Measurements from ENCODE around the gene FAM186B.

The FAM186B gene

DNA sequence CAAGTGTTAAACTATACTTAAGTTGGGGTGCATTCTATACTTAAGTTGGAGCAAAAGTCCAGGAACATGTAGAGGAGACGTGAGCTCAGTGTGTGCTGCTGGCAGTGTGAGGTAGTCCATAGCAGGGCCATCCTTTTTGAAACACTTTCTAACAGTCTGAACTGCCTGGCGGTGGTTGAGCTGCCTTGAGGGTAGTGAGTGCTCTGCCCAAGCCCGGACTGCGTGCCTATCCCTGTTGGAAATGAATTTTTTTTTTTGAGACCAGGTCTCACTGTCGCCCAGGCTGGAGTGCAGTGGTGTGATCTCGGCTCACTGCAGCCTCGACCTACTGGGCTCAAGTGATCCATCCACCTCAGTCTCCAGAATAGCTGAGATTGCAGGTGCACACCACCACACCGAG lies 52.5 kb downstream of the FAM186B start:
- Histone ChIP-seq H3K4me1 (ENCODE audit: control insufficient read depth, insufficient read depth, low read length, poor library complexity, severe bottlenecking) (peaks cover 8% of the 10 kb centered on the region), H3K4me3 (ENCODE audit: insufficient read depth, low read depth, low read length, poor library complexity, severe bottlenecking) (no peak overlapping the region), H3K9me3 (ENCODE audit: control insufficient read depth, low read length) (no peaks in the 10 kb centered on the region), H3K27me3 (replicated peaks; ENCODE audit: control insufficient read depth, insufficient read depth, low read length, poor library complexity, severe bottlenecking) (peaks cover 15% of the 10 kb centered on the region), H3K27ac (ENCODE audit: insufficient read depth, low read length, poor library complexity, severe bottlenecking) (no peak overlapping the region), H3K36me3 (ENCODE audit: control insufficient read depth, insufficient read depth, low read length) (peaks cover 16% of the 10 kb centered on the region)
- no peak for DNase-seq

DNA sequence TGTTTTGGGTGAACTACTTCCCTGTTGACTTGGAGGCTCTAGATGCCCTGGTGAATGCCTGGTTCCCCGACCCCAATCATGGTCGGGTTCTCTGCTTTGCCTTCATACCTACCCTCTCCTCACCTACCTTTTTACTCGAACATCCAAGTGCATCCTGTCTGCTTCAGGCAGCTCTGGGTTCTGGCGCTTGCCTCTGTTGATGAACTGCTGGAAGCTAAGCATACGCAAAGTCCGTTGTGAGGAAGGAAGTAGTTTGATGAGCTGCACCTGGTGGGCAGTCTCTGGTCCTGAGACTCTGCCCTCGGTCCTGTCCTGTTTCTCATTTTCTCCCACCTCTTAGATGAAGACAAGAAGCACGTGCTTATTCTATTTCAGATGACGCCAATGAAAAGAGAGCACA lies 53.0 kb downstream of the FAM186B start:
- Histone ChIP-seq H3K36me3 (ENCODE audit: control insufficient read depth, insufficient read depth, low read length) (peaks cover 12% of the 10 kb centered on the region), H3K27me3 (replicated peaks; ENCODE audit: control insufficient read depth, insufficient read depth, low read length, poor library complexity, severe bottlenecking) (peaks cover 15% of the 10 kb centered on the region), H3K4me3 (ENCODE audit: insufficient read depth, low read depth, low read length, poor library complexity, severe bottlenecking) (no peak overlapping the region), H3K4me1 (ENCODE audit: control insufficient read depth, insufficient read depth, low read length, poor library complexity, severe bottlenecking) (peaks cover 8% of the 10 kb centered on the region), H3K9me3 (ENCODE audit: control insufficient read depth, low read length) (no peaks in the 10 kb centered on the region), H3K27ac (ENCODE audit: insufficient read depth, low read length, poor library complexity, severe bottlenecking) (no peak overlapping the region)
- DNase-seq: no peak

DNA sequence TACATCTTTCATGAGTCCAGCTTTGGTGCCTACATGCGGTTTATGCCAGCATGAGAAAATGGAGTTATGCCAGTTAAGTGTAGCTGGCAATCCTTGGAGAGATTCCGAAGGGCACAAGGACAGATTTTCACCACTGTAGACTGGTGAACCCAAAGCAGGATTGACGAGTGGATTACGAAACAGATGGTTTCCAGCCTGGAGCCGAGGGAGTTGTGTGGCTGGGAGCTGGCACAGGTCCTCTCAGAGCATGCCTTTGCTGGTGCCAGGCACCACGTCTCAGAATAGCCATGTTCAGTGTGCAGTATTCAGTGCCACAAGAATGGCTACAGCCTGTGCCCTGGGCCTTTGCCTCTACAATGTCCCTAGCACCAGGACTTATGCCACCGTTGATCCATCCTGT lies 53.4 kb downstream of the FAM186B start:
- H3K9me3 ChIP-seq (ENCODE audit: control insufficient read depth, low read length): no peaks in the 10 kb centered on the region
- DNase-seq: no peak
- H3K27me3 ChIP-seq (replicated peaks; ENCODE audit: control insufficient read depth, insufficient read depth, low read length, poor library complexity, severe bottlenecking): peaks cover 15% of the 10 kb centered on the region
- H3K27ac ChIP-seq (ENCODE audit: insufficient read depth, low read length, poor library complexity, severe bottlenecking): no peak overlapping the region
- H3K4me1 ChIP-seq (ENCODE audit: control insufficient read depth, insufficient read depth, low read length, poor library complexity, severe bottlenecking): peaks cover 8% of the 10 kb centered on the region
- peaks cover 8% of the 10 kb centered on the region for H3K36me3 ChIP-seq (ENCODE audit: control insufficient read depth, insufficient read depth, low read length)
- no peak overlapping the region for H3K4me3 ChIP-seq (ENCODE audit: insufficient read depth, low read depth, low read length, poor library complexity, severe bottlenecking)

DNA sequence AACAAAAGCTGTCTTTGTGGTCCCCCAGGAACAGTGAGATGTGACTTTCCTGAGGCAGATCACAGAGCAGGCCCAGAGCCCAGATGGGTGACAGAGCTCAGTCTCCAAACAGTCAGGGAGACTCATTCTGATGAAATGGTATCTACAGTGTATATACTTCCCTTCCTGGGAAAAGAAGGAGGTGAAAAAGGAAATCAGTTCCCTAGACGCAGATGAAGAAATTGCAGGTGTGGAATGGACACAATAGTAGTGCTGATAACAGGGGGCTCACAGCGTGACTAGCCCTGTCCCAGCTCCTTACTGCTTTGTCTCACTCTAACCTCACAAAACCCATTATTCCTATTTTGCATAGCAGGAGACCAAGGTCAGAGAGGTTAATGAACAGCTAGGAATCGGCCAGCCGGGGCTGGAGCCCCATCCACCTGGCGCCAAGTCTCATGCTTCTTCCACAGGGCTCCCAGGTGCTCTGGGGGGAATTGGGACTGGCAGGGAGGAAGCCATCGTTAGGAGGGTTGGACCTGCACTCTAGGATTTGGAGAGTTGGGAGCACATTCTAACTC lies 54.7 kb downstream of the FAM186B start:
- Histone ChIP-seq H3K27me3 (replicated peaks; ENCODE audit: control insufficient read depth, insufficient read depth, low read length, poor library complexity, severe bottlenecking) (peaks cover 15% of the 10 kb centered on the region), H3K4me3 (ENCODE audit: insufficient read depth, low read depth, low read length, poor library complexity, severe bottlenecking) (no peak overlapping the region), H3K9me3 (ENCODE audit: control insufficient read depth, low read length) (no peaks in the 10 kb centered on the region), H3K4me1 (ENCODE audit: control insufficient read depth, insufficient read depth, low read length, poor library complexity, severe bottlenecking) (peaks cover 8% of the 10 kb centered on the region), H3K36me3 (ENCODE audit: control insufficient read depth, insufficient read depth, low read length) (no peaks in the 10 kb centered on the region), H3K27ac (ENCODE audit: insufficient read depth, low read length, poor library complexity, severe bottlenecking) (no peak overlapping the region)
- no peak for DNase-seq

DNA sequence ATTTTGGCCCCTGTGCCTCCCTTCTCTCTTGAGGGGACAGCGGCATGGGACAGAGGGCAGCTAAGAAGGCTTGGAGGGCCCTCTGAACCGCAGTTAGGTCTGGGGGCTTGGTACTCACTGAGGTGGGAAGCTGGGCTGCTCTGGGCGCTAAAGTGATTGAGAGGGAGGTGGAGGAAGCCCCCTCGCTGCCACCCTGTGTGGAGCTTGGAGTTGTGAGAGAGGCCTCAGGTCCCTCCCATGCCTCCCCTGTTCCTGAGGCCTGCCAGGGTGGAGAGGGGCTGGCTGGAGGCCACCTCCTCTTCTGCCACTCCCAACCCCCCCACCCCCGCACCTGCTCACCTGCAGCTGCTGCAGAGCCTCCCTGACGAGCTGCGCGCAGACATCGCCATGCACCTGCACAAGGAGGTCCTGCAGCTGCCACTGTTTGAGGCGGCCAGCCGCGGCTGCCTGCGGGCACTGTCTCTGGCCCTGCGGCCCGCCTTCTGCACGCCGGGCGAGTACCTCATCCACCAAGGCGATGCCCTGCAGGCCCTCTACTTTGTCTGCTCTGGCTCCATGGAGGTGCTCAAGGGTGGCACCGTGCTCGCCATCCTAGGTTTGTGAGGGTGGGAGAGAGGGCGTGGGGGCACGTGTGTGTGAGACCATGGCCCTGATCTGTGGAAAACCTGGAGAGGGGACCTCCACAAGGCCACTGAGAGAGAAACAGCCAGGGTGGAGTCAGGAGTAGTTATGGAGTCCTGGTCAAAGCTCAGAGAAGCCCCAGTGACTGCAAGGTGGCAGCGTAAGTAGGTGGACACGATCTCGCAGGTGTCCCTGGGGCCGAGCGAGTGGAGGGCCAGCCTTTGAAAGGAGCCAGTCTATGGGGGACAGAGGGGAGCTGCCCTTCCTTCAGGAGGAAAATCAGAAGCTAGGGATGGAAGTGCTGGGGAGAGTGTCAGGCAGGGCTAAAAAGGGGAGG lies 55.4 kb downstream of the FAM186B start:
- no peaks in the 10 kb centered on the region for H3K36me3 ChIP-seq (ENCODE audit: control insufficient read depth, insufficient read depth, low read length)
- H3K27me3 ChIP-seq (replicated peaks; ENCODE audit: control insufficient read depth, insufficient read depth, low read length, poor library complexity, severe bottlenecking): peaks cover 15% of the 10 kb centered on the region
- no peak overlapping the region for H3K27ac ChIP-seq (ENCODE audit: insufficient read depth, low read length, poor library complexity, severe bottlenecking)
- DNase-seq: no peak
- H3K4me3 ChIP-seq (ENCODE audit: insufficient read depth, low read depth, low read length, poor library complexity, severe bottlenecking): no peak overlapping the region
- no peaks in the 10 kb centered on the region for H3K9me3 ChIP-seq (ENCODE audit: control insufficient read depth, low read length)
- peaks cover 8% of the 10 kb centered on the region for H3K4me1 ChIP-seq (ENCODE audit: control insufficient read depth, insufficient read depth, low read length, poor library complexity, severe bottlenecking)

DNA sequence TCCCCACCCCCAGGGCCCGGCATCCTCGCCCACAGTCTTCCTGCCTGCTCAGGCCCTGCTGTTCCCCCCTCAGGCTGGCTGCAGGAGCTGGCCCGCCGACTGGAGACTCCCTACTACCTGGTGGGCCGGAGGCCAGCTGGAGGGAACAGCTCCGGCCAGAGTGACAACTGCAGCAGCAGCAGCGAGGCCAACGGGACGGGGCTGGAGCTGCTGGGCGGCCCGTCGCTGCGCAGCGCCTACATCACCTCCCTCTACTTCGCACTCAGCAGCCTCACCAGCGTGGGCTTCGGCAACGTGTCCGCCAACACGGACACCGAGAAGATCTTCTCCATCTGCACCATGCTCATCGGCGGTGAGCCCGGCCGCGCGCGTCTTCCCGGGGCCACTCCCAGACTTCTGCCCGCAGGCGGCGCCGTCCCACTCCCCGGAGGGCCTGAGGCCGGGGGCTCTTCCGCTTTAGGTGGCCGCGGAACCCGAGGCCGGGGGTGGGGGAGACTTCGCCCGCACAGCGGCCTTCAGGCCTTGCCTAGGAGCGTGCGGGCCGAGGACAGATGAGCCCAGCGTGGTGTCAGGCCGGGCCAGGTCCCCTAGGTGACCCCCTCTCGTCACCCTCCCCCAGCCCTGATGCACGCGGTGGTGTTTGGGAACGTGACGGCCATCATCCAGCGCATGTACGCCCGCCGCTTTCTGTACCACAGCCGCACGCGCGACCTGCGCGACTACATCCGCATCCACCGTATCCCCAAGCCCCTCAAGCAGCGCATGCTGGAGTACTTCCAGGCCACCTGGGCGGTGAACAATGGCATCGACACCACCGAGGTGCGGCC lies 56.4 kb downstream of the FAM186B start:
- Histone ChIP-seq H3K9me3 (ENCODE audit: control insufficient read depth, low read length) (no peaks in the 10 kb centered on the region), H3K36me3 (ENCODE audit: control insufficient read depth, insufficient read depth, low read length) (no peaks in the 10 kb centered on the region), H3K4me3 (ENCODE audit: insufficient read depth, low read depth, low read length, poor library complexity, severe bottlenecking) (no peak overlapping the region), H3K27me3 (replicated peaks; ENCODE audit: control insufficient read depth, insufficient read depth, low read length, poor library complexity, severe bottlenecking) (peaks cover 15% of the 10 kb centered on the region), H3K27ac (ENCODE audit: insufficient read depth, low read length, poor library complexity, severe bottlenecking) (no peak overlapping the region), H3K4me1 (ENCODE audit: control insufficient read depth, insufficient read depth, low read length, poor library complexity, severe bottlenecking) (peaks cover 8% of the 10 kb centered on the region)
- no peak for DNase-seq

DNA sequence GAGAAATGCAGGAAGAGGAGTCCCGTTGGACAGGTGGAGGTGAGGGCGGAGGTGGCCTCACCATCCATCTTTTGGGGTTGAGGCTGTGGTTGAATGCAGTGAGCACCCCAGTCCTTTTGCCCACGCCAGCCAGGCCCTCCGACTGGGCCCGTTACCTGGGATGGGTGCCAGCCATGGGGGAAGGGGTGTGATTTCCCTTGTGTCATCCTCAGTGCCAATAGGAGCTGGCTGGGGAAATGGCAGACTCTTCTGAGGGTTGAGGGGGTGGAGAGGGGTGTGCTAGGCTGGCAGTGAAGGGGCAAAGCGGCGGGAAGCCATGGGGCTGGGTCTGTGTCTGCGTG lies 57.0 kb downstream of the FAM186B start:
- Histone ChIP-seq H3K36me3 (ENCODE audit: control insufficient read depth, insufficient read depth, low read length) (no peaks in the 10 kb centered on the region), H3K4me3 (ENCODE audit: insufficient read depth, low read depth, low read length, poor library complexity, severe bottlenecking) (no peak overlapping the region), H3K27ac (ENCODE audit: insufficient read depth, low read length, poor library complexity, severe bottlenecking) (no peak overlapping the region), H3K27me3 (replicated peaks; ENCODE audit: control insufficient read depth, insufficient read depth, low read length, poor library complexity, severe bottlenecking) (peaks cover 15% of the 10 kb centered on the region), H3K9me3 (ENCODE audit: control insufficient read depth, low read length) (no peaks in the 10 kb centered on the region), H3K4me1 (ENCODE audit: control insufficient read depth, insufficient read depth, low read length, poor library complexity, severe bottlenecking) (peaks cover 8% of the 10 kb centered on the region)
- no peak for DNase-seq

DNA sequence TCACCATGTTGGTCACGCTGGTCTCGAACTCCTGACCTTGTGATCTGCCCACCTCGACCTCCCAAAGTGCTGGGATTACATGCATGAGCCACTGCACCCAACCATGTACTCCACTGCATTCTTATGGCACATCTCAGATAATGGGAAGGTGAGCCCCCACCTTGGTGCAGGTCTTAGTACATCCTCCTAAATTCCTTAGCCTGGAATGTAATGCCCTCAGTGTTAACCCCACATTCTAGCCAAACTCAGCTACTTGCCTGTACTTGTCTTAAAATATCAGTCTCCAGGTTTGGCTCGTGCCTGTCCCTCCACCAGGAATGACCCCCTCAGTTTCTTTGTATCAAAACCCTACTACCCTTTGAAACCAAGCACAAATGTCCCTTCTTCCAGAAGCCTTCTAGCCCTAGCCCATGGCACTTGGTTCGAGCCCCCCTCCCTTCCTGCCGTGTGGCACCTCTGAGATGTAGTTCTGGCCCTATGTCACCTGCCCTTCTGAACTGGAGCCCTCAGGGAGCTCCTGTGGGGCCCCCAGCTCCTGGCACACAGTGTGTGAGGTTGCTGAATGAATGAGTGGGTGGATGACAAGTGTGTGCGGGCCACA lies 58.2 kb downstream of the FAM186B start:
- H3K27ac ChIP-seq (ENCODE audit: insufficient read depth, low read length, poor library complexity, severe bottlenecking): no peak overlapping the region
- H3K36me3 ChIP-seq (ENCODE audit: control insufficient read depth, insufficient read depth, low read length): no peaks in the 10 kb centered on the region
- no peak for DNase-seq
- H3K27me3 ChIP-seq (replicated peaks; ENCODE audit: control insufficient read depth, insufficient read depth, low read length, poor library complexity, severe bottlenecking): peaks cover 15% of the 10 kb centered on the region
- no peaks in the 10 kb centered on the region for H3K9me3 ChIP-seq (ENCODE audit: control insufficient read depth, low read length)
- no peak overlapping the region for H3K4me3 ChIP-seq (ENCODE audit: insufficient read depth, low read depth, low read length, poor library complexity, severe bottlenecking)
- peaks cover 12% of the 10 kb centered on the region for H3K4me1 ChIP-seq (ENCODE audit: control insufficient read depth, insufficient read depth, low read length, poor library complexity, severe bottlenecking)

DNA sequence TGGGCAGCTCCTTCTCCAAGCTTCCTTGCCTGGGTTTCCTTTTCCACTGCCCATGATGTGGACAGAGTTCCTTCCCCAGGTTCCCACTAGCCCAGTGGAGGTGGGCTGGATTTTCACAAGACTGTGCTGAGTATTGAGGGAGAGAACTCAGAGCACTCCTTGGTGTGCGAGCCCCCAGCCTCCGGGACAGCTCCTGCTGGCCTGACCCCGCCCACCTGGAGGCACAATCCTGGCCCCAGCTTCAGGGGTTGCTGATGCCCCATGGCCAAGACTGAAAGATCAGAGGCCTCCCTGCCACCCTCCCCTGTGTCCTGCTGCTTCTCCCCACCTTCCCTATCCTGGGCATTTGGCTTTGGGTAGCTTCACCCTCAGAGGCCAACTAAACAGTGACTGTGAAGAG lies 59.0 kb downstream of the FAM186B start:
- DNase-seq: no peak
- Histone ChIP-seq H3K36me3 (ENCODE audit: control insufficient read depth, insufficient read depth, low read length) (no peaks in the 10 kb centered on the region), H3K27ac (ENCODE audit: insufficient read depth, low read length, poor library complexity, severe bottlenecking) (no peak overlapping the region), H3K27me3 (replicated peaks; ENCODE audit: control insufficient read depth, insufficient read depth, low read length, poor library complexity, severe bottlenecking) (peaks cover 15% of the 10 kb centered on the region), H3K4me1 (ENCODE audit: control insufficient read depth, insufficient read depth, low read length, poor library complexity, severe bottlenecking) (peaks cover 12% of the 10 kb centered on the region), H3K4me3 (ENCODE audit: insufficient read depth, low read depth, low read length, poor library complexity, severe bottlenecking) (no peak overlapping the region), H3K9me3 (ENCODE audit: control insufficient read depth, low read length) (no peaks in the 10 kb centered on the region)

All from effector memory CD4-positive, alpha-beta T cell (primary cell).